Transverse colon (tissue), 4 donors: ENCODE measurements around the gene TMPRSS9. TPM values are rescaled to one million over a fixed set of nuclear protein-coding genes. Genes with fewer than 3 reads are reported as not detected.

Source experiments
- DNase-seq: peaks from one replicate; pipeline ENCODE4 v3.0.0-alpha.2; 2019
- H3K27ac ChIP-seq, 4 donors: fragments of 200-600 bp; sonication (generic); 2 replicates each; pipeline ENCODE4 v1.5.1; 2016 to 2018; ENCODE audit warnings: inconsistent platforms in 4 of 4
- H3K27me3 ChIP-seq: fragments of 200-600 bp; sonication (generic); 2 replicates; pipeline ENCODE4 v1.5.1; 2017; ENCODE audit warnings: inconsistent platforms
- H3K36me3 ChIP-seq, 4 donors: fragments of 200-600 bp; sonication (generic); 2 replicates each; pipeline ENCODE4 v1.5.1; 2017 to 2019; ENCODE audit warnings: inconsistent platforms in 4 of 4
- H3K4me1 ChIP-seq, 4 donors: fragments of 200-600 bp; sonication (generic); 2 replicates each; pipeline ENCODE4 v1.5.1; 2017 to 2020; ENCODE audit warnings: inconsistent platforms in 4 of 4
- H3K4me3 ChIP-seq, 4 donors: fragments of 200-600 bp; sonication (generic); 1 replicate in 1 of 4; 2 replicates in 3 of 4; pipeline versions ENCODE4 v1.5.1 to v1.6.1; 2017 to 2019; ENCODE audit warnings: inconsistent platforms in 4 of 4
- H3K9me3 ChIP-seq, 2 donors: fragments of 200-600 bp; sonication (generic); 2 replicates each; pipeline ENCODE4 v1.5.1; 2017 to 2019; ENCODE audit warnings: inconsistent platforms in 2 of 2
- EP300 ChIP-seq: sonication (generic); formaldehyde crosslinking; IDR thresholded peaks from one replicate; pipeline ENCODE4 v1.6.1; 2017; ENCODE audit warnings: antibody characterized with exemption, low read depth
- POLR2A ChIP-seq: fragments of 450-650 bp; IDR thresholded peaks from one replicate; pipeline ENCODE4 v1.6.1; 2016; ENCODE audit warnings: antibody characterized with exemption, mild to moderate bottlenecking, moderate library complexity
- POLR2AphosphoS5 ChIP-seq, 3 donors: sonication (generic); formaldehyde crosslinking; IDR thresholded peaks; one replicate each; pipeline ENCODE4 v1.6.1; 2016; ENCODE audit warnings: antibody characterized with exemption in 3 of 3
- WGBS, 2 donors: methylation state at CpG; one replicate each; pipeline ENCODE4 v1.1.5; 2018; ENCODE audit warnings: low coverage in 1 of 2; 5-methylcytosine and 5-hydroxymethylcytosine counted together
- in situ Hi-C, 4 donors: fragments of 200-750 bp; cut with MboI; loops; one replicate each; pipeline versions ENCODE4 v1.15.0 to v1.15.1; 2017; ENCODE audit warnings: low sequenced_read_pairs in 3 of 4, low pct_ligation_motif_present in 1 of 4, low pct_unique_long_range_greater_than_20kb in 1 of 4
- intact Hi-C: fragments of 100-400 bp; cut with DNase I; formaldehyde crosslinking; loops from one replicate; pipeline ENCODE4 v1.15.1; 2023; ENCODE audit warnings: low total_unique reads
- total RNA-seq, 4 donors: library from RNA; depleted of rRNA; stranded (reverse); fragments of >200 nt; gene quantifications; one replicate each; pipeline ENCODE4 v1.1.0, GENCODE V29; 2016
- TF ChIP-seq, protein P1 (sequence below), 5 experiments: fragments of 200-600 bp in 3 of 5; fragments of 450-650 bp in 2 of 5; sonication (generic) in 3 of 5; IDR thresholded peaks; 1 replicate in 2 of 5; 2 replicates in 3 of 5; pipeline ENCODE4 v1.5.1; 2016 to 2017; ENCODE audit warnings: antibody characterized with exemption in 5 of 5, inconsistent platforms in 3 of 5, mild to moderate bottlenecking in 2 of 5, moderate library complexity in 1 of 5

The TMPRSS9 gene
- total RNA-seq, 4 donors from 2014 or later, result 0.27 TPM; not detected in 3

DNA sequence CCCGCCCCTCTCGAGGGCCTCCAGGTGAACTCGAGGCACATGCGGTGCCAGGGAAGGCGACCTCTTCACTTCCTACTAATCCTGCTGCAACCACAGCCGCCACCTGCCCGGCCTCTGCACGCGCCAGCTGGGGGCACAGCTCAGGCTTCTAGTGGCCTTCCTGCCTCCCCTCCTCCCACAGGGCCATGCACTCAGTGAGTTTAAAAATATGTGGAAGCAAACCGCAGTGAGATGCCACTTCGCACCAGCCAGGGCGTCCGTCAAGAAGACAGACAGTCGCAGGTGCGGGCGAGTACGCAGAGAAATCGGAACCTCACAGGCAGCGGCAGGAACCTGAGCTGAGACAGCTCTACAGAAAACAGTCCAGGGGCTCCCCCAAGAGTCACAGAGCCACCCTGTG, 86.3 kb downstream of the TMPRSS9 start:
- H3K4me3 ChIP-seq, result no peak overlapping the region
- 76 to 100% methylated on average over 3 to 11 of the region's 19 CpGs for WGBS, 2 donors
- H3K27ac ChIP-seq, result no peak overlapping the region
- no peaks in the 10 kb centered on the region for H3K36me3 ChIP-seq
- DNase-seq, result no peak
- H3K4me1 ChIP-seq, result no peaks in the 10 kb centered on the region
- TF ChIP-seq POLR2AphosphoS5 (IDR thresholded peaks at IDR 0.05), result no peak
- TF ChIP-seq EP300, result no peak
- TF ChIP-seq POLR2A, result no peak
- TF ChIP-seq, protein P1, sequence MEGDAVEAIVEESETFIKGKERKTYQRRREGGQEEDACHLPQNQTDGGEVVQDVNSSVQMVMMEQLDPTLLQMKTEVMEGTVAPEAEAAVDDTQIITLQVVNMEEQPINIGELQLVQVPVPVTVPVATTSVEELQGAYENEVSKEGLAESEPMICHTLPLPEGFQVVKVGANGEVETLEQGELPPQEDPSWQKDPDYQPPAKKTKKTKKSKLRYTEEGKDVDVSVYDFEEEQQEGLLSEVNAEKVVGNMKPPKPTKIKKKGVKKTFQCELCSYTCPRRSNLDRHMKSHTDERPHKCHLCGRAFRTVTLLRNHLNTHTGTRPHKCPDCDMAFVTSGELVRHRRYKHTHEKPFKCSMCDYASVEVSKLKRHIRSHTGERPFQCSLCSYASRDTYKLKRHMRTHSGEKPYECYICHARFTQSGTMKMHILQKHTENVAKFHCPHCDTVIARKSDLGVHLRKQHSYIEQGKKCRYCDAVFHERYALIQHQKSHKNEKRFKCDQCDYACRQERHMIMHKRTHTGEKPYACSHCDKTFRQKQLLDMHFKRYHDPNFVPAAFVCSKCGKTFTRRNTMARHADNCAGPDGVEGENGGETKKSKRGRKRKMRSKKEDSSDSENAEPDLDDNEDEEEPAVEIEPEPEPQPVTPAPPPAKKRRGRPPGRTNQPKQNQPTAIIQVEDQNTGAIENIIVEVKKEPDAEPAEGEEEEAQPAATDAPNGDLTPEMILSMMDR (IDR thresholded peaks at IDR 0.05), result no peak
- no peaks in the 10 kb centered on the region for H3K27me3 ChIP-seq
- intact Hi-C loops, result no loop called here
- no peaks in the 10 kb centered on the region for H3K9me3 ChIP-seq
- in situ Hi-C loops, result no loop called here

DNA sequence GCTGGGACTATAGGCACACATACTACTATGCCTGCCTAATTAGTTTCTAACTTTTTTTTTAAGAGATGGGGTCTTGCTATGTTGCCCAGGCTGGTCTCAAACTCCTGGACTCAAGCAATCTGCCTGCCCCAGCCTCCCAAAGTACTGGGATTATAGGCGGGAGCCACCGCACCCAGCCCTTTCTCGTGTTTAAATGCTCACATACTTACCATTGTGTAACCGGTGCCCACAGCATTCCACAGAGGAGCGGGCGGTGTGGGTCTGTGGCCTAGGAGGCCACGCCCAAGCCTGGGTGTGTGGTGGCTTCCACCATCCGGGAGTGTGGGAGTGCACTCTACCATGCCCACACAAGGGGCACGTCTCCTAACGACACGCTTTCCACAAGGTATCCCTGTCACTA, 89.0 kb downstream of the TMPRSS9 start:
- WGBS, 2 donors, result 94% methylated on average over 7 to 11 of the region's 11 CpGs
- H3K4me1 ChIP-seq, result no peaks in the 10 kb centered on the region
- H3K36me3 ChIP-seq, result no peaks in the 10 kb centered on the region
- in situ Hi-C loops (no loop called here), intact Hi-C loops (no loop called here)
- no peak overlapping the region for H3K4me3 ChIP-seq
- H3K27ac ChIP-seq, result no peak overlapping the region
- DNase-seq, result no peak
- TF ChIP-seq POLR2AphosphoS5 (IDR thresholded peaks at IDR 0.05) (no peak), POLR2A (no peak), EP300 (no peak)
- TF ChIP-seq, protein P1 (IDR thresholded peaks at IDR 0.05), result no peak
- H3K27me3 ChIP-seq, result no peaks in the 10 kb centered on the region
- H3K9me3 ChIP-seq, result no peaks in the 10 kb centered on the region

DNA sequence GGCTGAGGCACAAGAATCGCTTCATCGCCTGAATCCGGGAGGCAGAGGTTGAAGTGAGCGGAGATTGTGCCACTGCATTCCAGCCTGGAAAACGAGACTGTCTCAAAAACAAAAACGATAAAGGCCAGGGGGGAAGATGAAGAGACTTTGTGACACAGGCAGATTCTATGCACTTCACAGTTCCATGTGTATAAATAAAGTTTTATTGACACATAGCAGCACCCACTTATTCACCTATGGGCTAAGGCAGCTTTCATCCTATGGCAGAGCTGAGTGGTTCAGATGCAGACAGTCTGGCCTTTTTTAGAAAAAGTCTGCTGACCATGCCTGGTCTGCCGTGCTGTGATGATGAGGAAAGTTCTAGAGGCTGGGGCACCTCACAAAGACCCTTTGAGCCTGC, 91.1 kb downstream of the TMPRSS9 start:
- no peaks in the 10 kb centered on the region for H3K36me3 ChIP-seq
- no peak overlapping the region for H3K4me3 ChIP-seq
- intact Hi-C loops (no loop called here), in situ Hi-C loops (no loop called here)
- peaks cover 6 to 13% (median 10%) of the 10 kb centered on the region in 4 donors for H3K4me1 ChIP-seq
- TF ChIP-seq, protein P1 (IDR thresholded peaks at IDR 0.05), result no peak
- TF ChIP-seq POLR2AphosphoS5 (IDR thresholded peaks at IDR 0.05) (no peak), POLR2A (no peak), EP300 (no peak)
- H3K27ac ChIP-seq, result no peak overlapping the region
- DNase-seq, result no peak
- WGBS, 2 donors, result 85 to 95% methylated on average over 2 to 7 of the region's 7 CpGs
- no peaks in the 10 kb centered on the region for H3K27me3 ChIP-seq
- H3K9me3 ChIP-seq, result no peaks in the 10 kb centered on the region

- intact Hi-C loops (no loop called here), in situ Hi-C loops (no loop called here)
- H3K27ac ChIP-seq, result no peak overlapping the region
- H3K4me3 ChIP-seq, result no peak overlapping the region
- WGBS, 2 donors, result 91% methylated on average over 17 of the region's 18 CpGs; no CpG with 5 or more reads in 1 of the 2 donors
- no peaks in the 10 kb centered on the region for H3K9me3 ChIP-seq
- H3K36me3 ChIP-seq, result no peaks in the 10 kb centered on the region
- no peaks in the 10 kb centered on the region for H3K27me3 ChIP-seq
- TF ChIP-seq, protein P1 (IDR thresholded peaks at IDR 0.05), result no peak
- TF ChIP-seq POLR2AphosphoS5 (IDR thresholded peaks at IDR 0.05) (no peak), EP300 (no peak), POLR2A (no peak)
- H3K4me1 ChIP-seq, result peaks cover 6 to 13% (median 10%) of the 10 kb centered on the region in 4 donors
- DNase-seq, result no peak
Observed at GRCh38 chr19:2451741-2452140, 91.7 kb downstream of the TMPRSS9 start.
